KOPT-K1 (cell line): ENCODE measurements around the gene ZNRF1.
A peak's percentile ranks its signal among the peaks of the same experiment; 100 is the strongest.

ENCODE experiments used
- H3K27ac ChIP-seq: fragments of 200-600 bp; sonication (generic); 2 replicates; pipeline ENCODE4 v1.5.1; 2016; ENCODE audit warnings: antibody characterized with exemption, mild to moderate bottlenecking, low read depth, low read length; ENCODE audit not compliant: poor library complexity, severe bottlenecking
- H3K36me3 ChIP-seq: fragments of 200-600 bp; sonication (generic); 2 replicates; pipeline ENCODE4 v1.5.1; 2017; ENCODE audit warnings: antibody characterized with exemption, mild to moderate bottlenecking, low read length, moderate library complexity; ENCODE audit not compliant: insufficient read depth
- H3K9me3 ChIP-seq: fragments of 200-600 bp; sonication (generic); 2 replicates; pipeline ENCODE4 v1.5.1; 2017; ENCODE audit warnings: antibody characterized with exemption, low read length, mild to moderate bottlenecking; ENCODE audit not compliant: insufficient read depth, poor library complexity, severe bottlenecking

The ZNRF1 gene

GRCh38 chr16:75028544-75029135 lies 29.8 kb downstream of the ZNRF1 start:
- Histone ChIP-seq H3K9me3 (peaks cover 5% of the 10 kb centered on the region), H3K27ac (no peak overlapping the region), H3K36me3 (peaks cover 20% of the 10 kb centered on the region)

GRCh38 chr16:75029854-75030253 lies 31.0 kb downstream of the ZNRF1 start:
- Histone ChIP-seq H3K36me3 (peaks cover 20% of the 10 kb centered on the region), H3K27ac (no peak overlapping the region), H3K9me3 (peaks cover 5% of the 10 kb centered on the region)

- Histone ChIP-seq H3K9me3 (peaks cover 17% of the 10 kb centered on the region), H3K27ac (no peak overlapping the region), H3K36me3 (peaks cover 42% of the 10 kb centered on the region)
Observed at GRCh38 chr16:75032655-75033054, 33.8 kb downstream of the ZNRF1 start.

- Histone ChIP-seq H3K27ac (no peak overlapping the region), H3K9me3 (peaks cover 19% of the 10 kb centered on the region), H3K36me3 (peaks cover 39% of the 10 kb centered on the region)
Observed at GRCh38 chr16:75035410-75035968, 36.7 kb downstream of the ZNRF1 start.

- H3K9me3 ChIP-seq = peaks cover 19% of the 10 kb centered on the region
- H3K36me3 ChIP-seq = peaks cover 32% of the 10 kb centered on the region
- peak overlapping the region; percentile 44 for H3K27ac ChIP-seq
Observed at GRCh38 chr16:75038036-75038858, 39.4 kb downstream of the ZNRF1 start.

GRCh38 chr16:75039941-75040340 lies 41.1 kb downstream of the ZNRF1 start:
- Histone ChIP-seq H3K27ac (no peak overlapping the region), H3K36me3 (peaks cover 29% of the 10 kb centered on the region), H3K9me3 (peaks cover 19% of the 10 kb centered on the region)

- Histone ChIP-seq H3K9me3 (peaks cover 8% of the 10 kb centered on the region), H3K27ac (peak overlapping the region; percentile 74)
Observed at GRCh38 chr16:75042426-75043174, 43.8 kb downstream of the ZNRF1 start.

GRCh38 chr16:75043175-75043895 lies 44.5 kb downstream of the ZNRF1 start:
- peaks cover 9% of the 10 kb centered on the region; the same call in 1 of the 2 replicates for H3K36me3 ChIP-seq
- H3K27ac ChIP-seq = peak overlapping the region; percentile 74
- H3K9me3 ChIP-seq = peaks cover 1% of the 10 kb centered on the region

More at GRCh38 chr16:75042426-75043174, 43.8 kb downstream of the ZNRF1 start:
- peaks cover 9% of the 10 kb centered on the region for H3K36me3 ChIP-seq

GRCh38 chr16:75044800-75045361 lies 46.1 kb downstream of the ZNRF1 start:
- Histone ChIP-seq H3K27ac (peak overlapping the region; percentile 34), H3K9me3 (peaks cover 15% of the 10 kb centered on the region), H3K36me3 (peaks cover 23% of the 10 kb centered on the region; the same call in 1 of the 2 replicates)

GRCh38 chr16:75045424-75045823 lies 46.6 kb downstream of the ZNRF1 start:
- Histone ChIP-seq H3K36me3 (peaks cover 23% of the 10 kb centered on the region; the same call in 1 of the 2 replicates), H3K27ac (peak overlapping the region; percentile 34), H3K9me3 (peaks cover 15% of the 10 kb centered on the region)

GRCh38 chr16:75048054-75048453 lies 49.2 kb downstream of the ZNRF1 start:
- H3K9me3 ChIP-seq = peaks cover 15% of the 10 kb centered on the region
- H3K27ac ChIP-seq = no peak overlapping the region

GRCh38 chr16:75048530-75048929 lies 49.7 kb downstream of the ZNRF1 start:
- Histone ChIP-seq H3K27ac (no peak overlapping the region), H3K9me3 (peaks cover 15% of the 10 kb centered on the region), H3K36me3 (peaks cover 26% of the 10 kb centered on the region)

More at GRCh38 chr16:75048054-75048453, 49.2 kb downstream of the ZNRF1 start:
- peaks cover 26% of the 10 kb centered on the region for H3K36me3 ChIP-seq

GRCh38 chr16:75052481-75053202 lies 53.8 kb downstream of the ZNRF1 start:
- Histone ChIP-seq H3K36me3 (peaks cover 50% of the 10 kb centered on the region), H3K27ac (peak overlapping the region; percentile 28), H3K9me3 (peaks cover 15% of the 10 kb centered on the region)
